Fibroblast of lung (primary cell): Measurements from ENCODE around the gene CACNA1H.
"Not testable (repeated sequence)": the region's sequence is repeated elsewhere in the genome, so short reads cannot be mapped to it uniquely, and the experiment has no call there.

Experiments
- CTCF ChIP-seq, 2 donors: IDR thresholded peaks in 1 of 2; conservative IDR thresholded peaks in 1 of 2; 1 replicate in 1 of 2; 2 replicates in 1 of 2; pipeline ENCODE4 v1.5.1; 2011 to 2012; ENCODE audit warnings: low read length in 2 of 2, control low read depth in 1 of 2, inconsistent platforms in 1 of 2, low read depth in 1 of 2, mild to moderate bottlenecking in 1 of 2
- EZH2 ChIP-seq: IDR thresholded peaks from 2 replicates; pipeline ENCODE4 v1.5.1; 2012; ENCODE audit warnings: low read length, control low read depth, mild to moderate bottlenecking; ENCODE audit errors: missing control alignments

GRCh38 chr16:1232049-1232748 lies 79.3 kb downstream of the CACNA1H start:
- TF ChIP-seq CTCF (conservative IDR thresholded peaks at IDR 0.05 in 1 of 2, IDR thresholded peaks at IDR 0.05 in 1 of 2; ENCODE audit: low read depth in 1 of 2, low read length in 2 of 2); EZH2: not testable (repeated sequence)
